GM19240 (cell line): Measurements from ENCODE around the gene MAG.
A peak's percentile ranks its signal among the peaks of the same experiment; 100 is the strongest.

ENCODE experiments used
- DNase-seq: peaks from one replicate; pipeline ENCODE4 v3.0.0; 2011; ENCODE audit warnings: low spot score; ENCODE audit not compliant: insufficient read length

Gene MAG

DNA sequence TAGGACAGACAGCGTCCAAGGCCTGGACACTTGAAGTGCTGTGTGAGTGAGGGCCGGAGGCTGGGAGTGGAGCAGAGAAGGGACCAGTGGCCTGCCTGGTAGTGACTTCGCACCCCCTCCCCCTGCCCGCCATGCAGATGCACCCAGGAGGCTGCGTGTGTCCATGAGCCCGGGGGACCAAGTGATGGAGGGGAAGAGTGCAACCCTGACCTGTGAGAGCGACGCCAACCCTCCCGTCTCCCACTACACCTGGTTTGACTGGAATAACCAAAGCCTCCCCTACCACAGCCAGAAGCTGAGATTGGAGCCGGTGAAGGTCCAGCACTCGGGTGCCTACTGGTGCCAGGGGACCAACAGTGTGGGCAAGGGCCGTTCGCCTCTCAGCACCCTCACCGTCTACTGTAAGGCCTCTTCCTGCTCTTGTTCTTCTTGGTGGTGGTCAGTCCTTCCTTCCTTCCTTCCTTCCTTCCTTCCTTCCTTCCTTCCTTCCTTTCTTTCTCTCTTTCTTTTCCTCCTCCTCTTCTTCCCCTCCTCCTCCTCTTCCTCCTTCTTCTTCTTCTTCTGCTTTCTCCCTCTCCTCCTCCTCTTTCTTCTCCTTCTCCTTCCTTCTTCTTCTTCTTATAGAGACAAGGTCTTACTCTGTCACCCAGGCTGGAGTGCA, 49.7 kb downstream of the MAG start:
- no peak for DNase-seq

DNA sequence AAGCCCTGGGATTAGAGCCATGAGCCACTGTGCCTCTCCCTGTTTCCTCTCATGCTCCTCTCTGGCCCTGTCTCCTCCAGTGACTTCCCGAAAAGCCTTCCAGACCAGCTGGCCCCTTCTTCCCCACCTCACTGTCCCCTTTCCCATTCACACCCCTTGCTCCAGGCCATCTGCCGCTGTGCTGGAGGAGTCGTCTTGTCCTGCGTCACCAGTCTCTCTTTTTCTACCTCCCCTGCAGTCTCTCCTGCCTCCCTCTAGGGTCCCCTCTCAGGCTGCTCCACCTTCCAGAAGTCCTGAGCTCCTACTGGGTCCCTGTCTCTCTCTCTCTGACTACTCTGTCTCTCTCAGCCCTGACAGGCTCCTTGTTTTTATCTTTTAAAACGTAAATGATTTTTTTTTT, 50.5 kb downstream of the MAG start:
- no peak for DNase-seq

DNA sequence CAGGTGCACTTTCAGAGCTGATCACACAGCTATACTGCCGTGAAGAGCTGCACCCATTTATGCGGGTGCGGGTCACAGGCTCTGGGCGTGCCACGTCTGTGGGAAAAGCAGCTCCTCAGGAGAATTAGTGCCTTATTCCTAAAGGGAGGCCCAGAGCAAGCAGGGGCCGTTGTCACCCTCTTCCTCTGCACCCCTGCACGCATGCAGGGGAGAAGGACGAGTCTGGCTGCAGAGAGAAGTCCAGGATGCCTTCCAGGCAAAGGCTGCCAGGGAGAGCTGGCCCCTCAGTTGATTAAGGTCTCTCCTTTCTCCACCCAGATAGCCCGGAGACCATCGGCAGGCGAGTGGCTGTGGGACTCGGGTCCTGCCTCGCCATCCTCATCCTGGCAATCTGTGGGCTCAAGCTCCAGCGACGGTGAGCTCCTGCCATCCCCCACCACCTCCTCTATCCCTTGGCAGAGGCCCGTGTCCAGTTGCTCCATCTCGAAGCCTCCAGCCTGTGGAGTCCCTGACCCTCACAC, 52.6 kb downstream of the MAG start:
- no peak for DNase-seq

DNA sequence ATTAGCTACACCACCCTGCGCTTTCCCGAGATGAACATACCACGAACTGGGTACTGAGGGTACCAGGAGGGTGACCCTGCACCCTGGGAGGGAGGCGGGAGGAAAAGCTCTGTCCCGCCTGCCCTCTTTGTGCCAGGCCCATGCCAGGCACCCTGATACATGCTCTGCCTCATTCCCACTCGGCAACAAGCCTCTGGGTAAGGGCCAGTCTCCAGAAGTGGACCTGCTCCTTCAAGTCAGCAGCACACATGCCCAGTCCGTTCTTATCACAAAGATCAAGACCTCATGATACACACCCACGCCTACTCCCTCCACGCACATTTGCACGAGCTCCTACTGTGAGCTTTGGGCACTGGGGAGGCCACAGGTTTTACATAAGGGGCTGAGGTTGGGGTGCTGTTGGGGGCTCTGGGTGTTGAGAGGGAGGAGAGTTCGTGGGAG, 53.7 kb downstream of the MAG start:
- DNase-seq = no peak

DNA sequence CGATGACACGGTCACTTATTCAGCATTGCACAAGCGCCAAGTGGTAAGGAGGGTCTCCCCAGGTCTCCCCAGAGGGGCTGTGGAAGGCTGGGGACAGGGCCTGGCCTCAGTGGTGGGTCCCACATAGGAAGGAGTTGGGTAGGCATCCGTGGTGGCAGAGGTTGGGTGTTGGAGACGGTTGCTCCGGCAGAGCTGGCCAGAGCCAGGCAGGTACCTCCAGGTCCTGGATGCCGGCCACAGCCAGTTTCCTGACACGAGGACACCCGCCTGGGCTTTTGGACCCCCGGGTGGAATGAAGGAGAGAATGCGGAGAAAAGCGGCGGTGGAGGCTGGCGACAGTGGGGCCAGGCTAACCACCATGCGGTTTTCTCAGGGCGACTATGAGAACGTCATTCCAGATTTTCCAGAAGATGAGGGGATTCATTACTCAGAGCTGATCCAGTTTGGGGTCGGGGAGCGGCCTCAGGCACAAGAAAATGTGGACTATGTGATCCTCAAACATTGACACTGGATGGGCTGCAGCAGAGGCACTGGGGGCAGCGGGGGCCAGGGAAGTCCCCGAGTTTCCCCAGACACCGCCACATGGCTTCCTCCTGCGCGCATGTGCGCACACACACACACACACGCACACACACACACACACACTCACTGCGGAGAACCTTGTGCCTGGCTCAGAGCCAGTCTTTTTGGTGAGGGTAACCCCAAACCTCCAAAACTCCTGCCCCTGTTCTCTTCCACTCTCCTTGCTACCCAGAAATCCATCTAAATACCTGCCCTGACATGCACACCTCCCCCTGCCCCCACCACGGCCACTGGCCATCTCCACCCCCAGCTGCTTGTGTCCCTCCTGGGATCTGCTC, 54.5 kb downstream of the MAG start:
- peak; percentile 57 for DNase-seq

DNA sequence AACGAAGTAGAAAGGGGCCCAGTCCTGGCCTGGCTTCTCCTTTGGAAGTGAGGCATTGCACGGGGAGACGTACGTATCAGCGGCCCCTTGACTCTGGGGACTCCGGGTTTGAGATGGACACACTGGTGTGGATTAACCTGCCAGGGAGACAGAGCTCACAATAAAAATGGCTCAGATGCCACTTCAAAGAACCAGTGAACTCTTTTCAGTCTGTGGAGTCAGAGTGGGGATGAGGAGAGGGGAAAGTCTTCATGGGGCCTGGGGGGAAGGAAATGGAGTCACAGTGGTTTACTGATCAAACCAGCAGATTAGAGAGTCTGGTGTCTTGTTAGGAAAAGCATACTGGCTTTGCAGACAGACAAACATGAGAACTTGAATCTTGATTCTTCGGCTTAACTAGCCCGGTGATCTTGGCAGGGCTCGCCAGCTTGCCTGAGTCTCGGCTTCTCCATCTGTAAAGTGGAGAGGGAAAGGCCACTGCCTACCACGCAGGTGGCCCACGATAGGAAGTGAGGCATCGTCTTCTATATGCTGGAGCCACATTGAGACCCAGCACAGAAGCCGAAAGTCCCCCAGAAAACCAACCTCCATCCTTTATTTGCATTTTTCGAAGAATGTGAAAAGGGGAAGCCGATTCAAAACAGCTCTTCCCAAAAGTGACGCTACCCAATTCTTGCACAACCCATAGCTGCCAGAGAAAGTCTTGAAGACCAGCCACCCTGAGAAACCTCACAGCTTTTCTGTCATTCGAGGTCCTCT, 55.4 kb downstream of the MAG start, which contains the start of gene FFAR1:
TSS of gene FFAR1 (plus strand) at position 732 of the 759 bp plus-strand sequence. CDS start 3,650 bp downstream, outside the sequence.
- DNase-seq = peak; percentile 85

DNA sequence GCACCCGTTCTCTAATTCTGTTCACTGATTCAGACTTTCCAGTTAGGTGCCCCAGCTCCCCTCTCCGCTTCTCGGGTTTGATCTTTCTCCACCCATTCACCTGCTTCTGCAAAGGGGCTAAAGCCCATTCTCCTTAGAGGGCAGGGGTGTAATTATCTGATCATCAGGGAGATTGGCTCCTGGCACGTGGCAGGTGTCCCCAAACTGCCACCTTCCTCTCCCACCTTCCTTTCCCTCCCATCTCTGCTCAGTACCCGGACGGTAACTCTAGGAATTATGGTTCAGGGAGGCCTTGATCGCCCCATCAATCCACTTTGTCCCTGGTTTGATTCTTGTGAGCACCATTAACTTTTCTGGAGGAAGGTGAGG, 56.0 kb downstream of the MAG start:
- no peak for DNase-seq

DNA sequence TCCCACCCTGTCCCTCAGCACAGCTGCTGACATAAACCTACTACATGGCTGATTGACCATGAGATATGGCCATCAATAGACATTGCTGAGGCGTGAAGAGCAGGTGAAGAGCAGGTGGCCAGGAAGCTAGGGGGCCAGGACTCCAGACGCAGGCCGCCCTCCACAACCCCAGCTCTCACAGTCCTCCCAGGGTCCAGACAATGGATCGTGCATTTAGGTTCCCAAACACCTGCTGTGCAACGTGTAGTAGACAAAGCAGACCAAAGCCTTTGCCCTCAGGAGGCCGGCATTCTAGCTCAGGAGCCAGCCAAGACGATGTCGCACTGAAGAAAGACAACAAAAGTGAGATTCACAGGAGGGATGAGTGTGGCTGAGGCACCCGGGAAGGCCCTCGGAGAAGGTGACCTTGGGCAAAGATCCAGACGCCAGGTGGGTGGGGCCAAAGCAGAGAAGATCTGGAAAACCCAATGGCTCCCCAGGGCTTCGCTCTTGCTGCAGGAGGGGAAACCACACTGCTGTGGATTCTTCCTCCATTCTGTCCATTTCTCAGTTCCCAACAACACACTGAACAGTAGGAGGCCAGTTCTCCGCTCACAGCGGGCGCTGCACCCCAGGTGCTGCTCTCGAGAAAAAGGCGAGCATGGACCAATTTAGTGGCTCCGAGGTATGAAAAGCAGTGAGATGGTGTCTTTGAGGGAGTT, 57.1 kb downstream of the MAG start:
- DNase-seq = no peak

DNA sequence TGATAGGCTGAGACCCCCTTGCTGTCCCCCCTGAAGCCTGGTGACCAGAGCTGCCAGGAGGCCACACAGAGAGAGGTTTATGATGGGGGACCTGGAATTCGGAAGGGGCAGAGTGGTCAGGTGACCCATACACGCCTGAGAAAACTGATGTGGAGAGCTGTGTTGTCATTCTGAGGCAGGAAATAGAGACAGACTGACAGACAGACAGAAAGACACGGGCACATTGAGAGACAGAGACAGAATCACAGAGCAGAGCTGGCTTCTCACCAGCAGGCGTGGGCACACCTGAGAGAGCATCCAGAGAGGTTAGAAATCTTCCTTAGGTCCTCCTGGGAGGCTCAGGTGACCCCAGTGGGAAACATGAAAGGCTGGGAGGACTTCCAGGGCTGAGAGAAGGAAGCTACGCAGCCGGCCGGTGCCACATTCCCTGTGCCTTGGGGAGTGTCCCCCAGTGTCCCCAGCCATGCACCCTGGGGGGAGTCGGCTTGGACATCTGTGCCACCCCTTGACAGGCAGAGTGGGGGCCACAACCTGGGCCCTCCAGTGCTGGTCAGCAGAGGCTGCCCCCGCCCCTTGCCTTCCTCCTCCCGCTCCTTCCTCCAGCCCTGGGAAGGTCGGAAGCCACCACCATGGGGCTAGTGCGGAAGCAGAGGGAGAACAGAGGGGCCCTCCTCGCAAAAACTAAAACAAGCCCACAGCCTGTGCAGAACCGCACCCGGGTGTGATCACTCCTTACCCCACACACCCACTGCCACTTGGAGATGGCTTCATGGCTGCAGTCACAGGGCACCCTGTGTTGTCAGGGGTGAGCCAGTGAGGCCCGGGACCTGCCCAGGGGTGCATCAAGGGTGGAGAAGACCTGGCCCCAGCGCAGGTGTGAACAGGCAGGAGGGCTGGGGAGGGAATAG, 57.9 kb downstream of the MAG start:
- no peak for DNase-seq

DNA sequence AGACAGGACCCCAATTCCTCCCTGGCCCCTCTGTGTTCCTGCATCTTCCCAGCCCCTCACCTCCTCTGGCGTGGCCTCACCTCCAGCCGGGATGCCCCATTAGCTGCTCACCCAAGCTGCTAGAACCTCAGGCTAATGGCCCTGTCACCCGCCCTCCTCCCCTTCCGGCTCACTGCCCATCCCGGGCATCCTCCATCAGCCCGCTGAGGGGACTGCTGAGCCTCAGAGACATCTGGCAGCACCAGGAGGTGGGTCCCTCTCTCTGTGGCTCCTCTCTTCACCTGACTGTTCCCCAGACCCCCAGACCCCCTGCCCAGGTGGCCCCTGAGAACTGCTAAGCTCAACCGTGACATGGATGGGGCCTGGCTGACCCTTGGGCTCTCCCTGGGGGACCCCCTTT, 58.6 kb downstream of the MAG start:
- DNase-seq = no peak

DNA sequence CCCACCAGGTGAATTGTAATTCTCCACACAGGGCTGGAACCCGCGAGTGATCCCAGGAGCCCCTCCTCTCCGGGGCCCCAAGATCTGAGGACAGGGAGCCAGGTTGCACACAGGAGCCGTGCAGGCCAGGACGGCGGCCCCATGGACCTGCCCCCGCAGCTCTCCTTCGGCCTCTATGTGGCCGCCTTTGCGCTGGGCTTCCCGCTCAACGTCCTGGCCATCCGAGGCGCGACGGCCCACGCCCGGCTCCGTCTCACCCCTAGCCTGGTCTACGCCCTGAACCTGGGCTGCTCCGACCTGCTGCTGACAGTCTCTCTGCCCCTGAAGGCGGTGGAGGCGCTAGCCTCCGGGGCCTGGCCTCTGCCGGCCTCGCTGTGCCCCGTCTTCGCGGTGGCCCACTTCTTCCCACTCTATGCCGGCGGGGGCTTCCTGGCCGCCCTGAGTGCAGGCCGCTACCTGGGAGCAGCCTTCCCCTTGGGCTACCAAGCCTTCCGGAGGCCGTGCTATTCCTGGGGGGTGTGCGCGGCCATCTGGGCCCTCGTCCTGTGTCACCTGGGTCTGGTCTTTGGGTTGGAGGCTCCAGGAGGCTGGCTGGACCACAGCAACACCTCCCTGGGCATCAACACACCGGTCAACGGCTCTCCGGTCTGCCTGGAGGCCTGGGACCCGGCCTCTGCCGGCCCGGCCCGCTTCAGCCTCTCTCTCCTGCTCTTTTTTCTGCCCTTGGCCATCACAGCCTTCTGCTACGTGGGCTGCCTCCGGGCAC, 59.6 kb downstream of the MAG start:
- DNase-seq = no peak

DNA sequence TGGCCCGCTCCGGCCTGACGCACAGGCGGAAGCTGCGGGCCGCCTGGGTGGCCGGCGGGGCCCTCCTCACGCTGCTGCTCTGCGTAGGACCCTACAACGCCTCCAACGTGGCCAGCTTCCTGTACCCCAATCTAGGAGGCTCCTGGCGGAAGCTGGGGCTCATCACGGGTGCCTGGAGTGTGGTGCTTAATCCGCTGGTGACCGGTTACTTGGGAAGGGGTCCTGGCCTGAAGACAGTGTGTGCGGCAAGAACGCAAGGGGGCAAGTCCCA, 60.2 kb downstream of the MAG start:
- DNase-seq = no peak

DNA sequence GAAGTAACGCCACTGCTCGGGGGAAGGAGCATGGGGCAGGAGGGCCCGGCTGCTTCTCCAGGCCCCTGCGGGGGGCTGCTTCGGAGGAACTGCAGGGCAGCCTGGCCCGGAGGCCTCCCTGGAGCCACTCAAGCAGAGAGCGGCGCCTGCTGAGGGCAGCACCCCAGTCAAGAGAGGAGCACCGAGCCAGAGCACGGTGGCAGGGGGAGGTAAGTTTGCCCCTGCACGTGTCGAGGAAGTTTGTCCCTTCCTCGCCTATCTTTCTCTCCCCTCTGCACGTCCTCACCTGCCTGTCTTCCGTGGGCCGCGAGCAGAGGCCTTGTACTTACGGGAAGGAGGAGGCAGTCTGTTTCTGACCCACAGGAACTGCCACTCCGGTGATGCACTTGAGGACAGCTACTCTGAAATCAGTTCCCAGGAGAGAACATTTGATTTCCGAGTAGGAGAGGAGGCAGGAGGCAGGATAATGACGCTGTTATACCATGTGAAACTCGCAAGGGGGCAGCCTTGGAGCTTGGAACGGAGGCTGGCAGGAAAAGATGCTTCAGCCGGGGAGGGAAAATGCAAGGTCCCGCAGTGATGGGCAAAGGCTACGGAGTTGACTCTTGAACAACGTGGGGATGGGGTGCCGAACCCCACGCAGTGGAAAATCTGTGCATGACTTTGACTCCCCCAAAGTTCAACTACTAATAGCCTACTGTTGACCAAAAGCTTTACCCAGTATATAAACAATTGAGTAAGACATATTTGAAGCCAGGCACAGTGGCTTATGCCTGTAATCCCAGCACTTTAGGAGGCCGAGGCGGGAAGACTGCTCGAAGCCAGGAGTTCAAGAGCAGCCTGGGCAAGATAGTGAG, 60.7 kb downstream of the MAG start:
- peak; percentile 68 for DNase-seq

DNA sequence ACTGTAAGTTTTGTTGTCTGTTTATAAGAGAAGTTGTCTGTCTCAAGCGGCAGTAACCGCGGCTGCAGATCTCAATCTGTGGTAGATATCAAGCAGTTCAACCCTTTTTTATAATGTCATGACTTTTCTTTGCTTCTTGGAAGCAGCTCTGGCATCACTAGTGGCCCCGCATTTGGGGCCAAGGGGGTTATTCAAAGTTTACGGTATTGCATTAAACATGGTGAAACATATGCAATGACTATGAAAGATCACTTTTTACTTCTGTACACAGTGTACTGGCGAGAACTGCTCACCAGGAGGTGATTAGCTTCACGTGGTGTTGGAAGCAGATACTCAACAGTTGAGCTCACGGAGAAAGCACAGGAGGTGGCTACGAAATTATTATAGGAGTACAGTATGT, 61.7 kb downstream of the MAG start:
- no peak for DNase-seq

DNA sequence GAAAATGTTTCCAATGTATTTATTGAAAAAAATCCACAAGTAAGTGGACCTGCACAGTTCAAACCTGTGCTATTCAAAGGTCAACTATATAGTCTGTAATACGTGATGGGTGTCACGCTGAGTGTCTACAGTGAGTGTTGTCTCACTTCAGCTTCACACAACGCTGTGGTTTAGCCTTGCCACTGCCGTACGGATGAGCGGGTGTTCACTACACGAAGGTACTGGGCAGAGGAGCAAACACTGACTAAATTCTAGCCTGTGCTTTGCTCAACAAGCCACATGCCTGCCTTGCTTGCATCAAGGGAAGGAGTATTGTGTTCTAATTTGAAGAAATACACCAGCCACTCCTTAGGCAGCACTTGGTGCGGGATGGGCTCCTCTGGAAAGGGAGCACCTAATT, 62.9 kb downstream of the MAG start:
- DNase-seq = no peak

DNA sequence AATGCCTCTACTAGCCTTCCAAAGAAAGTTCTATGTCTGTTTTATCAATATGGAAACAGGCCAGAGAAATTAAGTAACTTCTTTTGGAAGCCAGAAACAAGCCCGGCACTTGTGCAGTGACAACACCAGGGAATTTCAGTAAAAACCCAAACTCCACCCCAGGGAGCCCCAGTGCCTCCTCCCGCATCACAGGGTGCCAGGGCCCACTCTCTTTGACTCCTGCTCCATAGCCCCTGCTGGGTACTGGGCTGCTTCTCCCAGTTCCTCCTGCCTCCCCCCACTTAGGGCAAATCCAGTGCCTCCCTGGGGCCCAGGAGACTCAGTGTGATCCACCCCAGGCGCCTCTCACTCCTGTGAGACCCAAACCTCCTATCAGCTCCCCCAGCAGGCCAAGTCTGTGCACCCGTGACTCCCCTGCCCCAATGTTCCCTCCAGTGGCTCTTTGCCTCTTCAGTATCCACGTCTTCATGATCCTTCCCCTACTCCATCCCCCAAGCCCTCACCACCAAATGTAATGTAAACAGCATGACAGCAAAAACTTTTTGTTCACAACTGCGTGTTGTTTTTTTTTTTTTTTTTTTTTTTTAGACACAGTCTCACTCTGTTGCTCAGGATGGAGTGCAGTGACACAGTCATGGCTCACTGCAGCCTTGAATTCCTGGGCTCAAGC, 64.0 kb downstream of the MAG start:
- no peak for DNase-seq

DNA sequence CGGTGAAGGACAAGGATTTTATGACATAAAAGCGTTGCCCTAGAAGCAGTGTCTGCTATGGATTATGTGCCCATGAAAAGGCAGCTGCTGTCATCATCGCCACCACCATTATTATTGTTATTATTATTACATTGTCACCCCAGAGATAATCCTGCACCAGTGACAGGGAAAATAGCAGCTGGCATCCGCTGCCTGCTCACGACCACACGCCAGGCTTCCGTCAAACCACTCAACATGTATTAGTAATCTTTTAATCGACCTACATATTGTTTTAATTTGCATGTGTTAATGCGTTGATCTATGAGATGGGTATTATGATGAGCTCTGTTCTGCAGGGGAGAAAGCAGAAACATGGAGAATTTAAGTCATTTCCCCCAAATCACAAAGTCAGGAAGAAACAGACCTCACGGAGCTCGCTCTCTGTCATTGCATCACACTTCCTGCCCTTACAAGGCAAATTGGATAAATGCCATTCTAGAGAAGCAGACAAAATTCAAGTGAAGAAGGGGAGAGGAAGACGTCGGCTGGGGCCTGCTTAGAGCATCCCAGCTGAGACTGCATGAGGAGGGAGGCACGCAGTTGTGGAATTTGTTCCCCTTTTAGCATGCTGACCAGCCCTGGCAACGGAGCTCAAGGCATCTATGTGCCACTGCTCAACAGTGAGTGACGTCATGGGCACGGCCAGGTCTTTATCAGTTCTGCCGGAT, 66.1 kb downstream of the MAG start, which contains the start of gene FFAR3:
TSS of gene FFAR3 (plus strand) at position 594 of the 707 bp plus-strand sequence. CDS start 431 bp downstream, outside the sequence.
- DNase-seq = no peak
